ENCODE data around the gene SLX9. TPM values are rescaled to one million over a fixed set of nuclear protein-coding genes. Genes with fewer than 3 reads are reported as not detected.

Gene SLX9
- total and polyA plus RNA-seq, 2 donors (not counting 3 experiments of a cell fraction or from before 2014, with no cell fraction given), result 27.0 to 50.6 TPM

DNA sequence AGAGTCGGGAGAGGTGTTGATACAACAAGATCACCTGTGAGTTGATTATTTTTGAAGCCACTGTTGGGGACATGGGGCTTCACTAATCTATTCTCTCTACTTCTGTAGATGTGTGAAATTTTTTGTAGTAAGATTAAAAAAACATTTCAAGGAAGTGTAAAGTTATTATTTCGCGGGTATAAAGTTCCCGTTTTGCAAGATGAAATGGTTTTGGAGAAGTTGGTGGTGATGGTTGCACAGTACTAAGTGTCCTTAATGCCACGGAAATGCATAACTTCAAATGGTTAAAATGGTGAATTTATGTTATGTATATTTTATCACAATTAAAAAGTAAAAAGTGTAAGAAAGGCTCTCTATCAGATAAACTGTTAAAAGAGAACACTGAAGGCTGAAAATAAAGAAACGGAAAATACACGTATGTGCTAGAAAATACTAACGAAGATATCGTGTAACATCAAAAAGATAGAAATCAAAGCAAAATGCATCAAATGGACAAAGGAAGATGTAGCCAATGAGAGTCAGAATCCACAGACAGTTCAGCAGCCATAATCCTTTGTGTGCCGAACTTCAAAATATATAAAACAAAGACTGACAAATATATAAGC, 16.2 kb upstream of the SLX9 start:
- TF ChIP-seq FOS (IDR thresholded peaks at IDR 0.05; ENCODE audit: borderline replicate concordance, insufficient read depth, low read length) (no peak), POLR2A (IDR thresholded peaks at IDR 0.05; ENCODE audit: low read depth, low read length) (no peak), MYC (IDR thresholded peaks at IDR 0.05; ENCODE audit: low read depth, low read length) (no peak), POLR2AphosphoS5 (IDR thresholded peaks at IDR 0.05; ENCODE audit: insufficient read depth, low read depth, low read length) (no peak)
- no TSS peak for BruUV-seq (replicated peaks)
- H3K9me1 ChIP-seq (replicated peaks; ENCODE audit: control insufficient read depth, extremely low read depth, insufficient read depth, low read length), result no peaks in the 10 kb centered on the region
- H3K4me1 ChIP-seq (ENCODE audit: control insufficient read depth, extremely low read depth, insufficient read depth, low read length), result peaks cover 22% of the 10 kb centered on the region
- no peak overlapping the region for H3K4me3 ChIP-seq (replicated peaks in 1 of 3; ENCODE audit: insufficient read depth in 1 of 3, low read depth in 1 of 3, low read length in 3 of 3)
- dilution Hi-C loops (cut with MboI; ENCODE audit: extremely low pct_ligation_motif_present, low sequenced_read_pairs) (no loop called here), intact Hi-C loops (cut with micrococcal nuclease) (no loop called here)
- no peak overlapping the region for H3K4me2 ChIP-seq (ENCODE audit: insufficient read depth, low read length)
- no peaks in the 10 kb centered on the region for H4K20me1 ChIP-seq (replicated peaks; ENCODE audit: control insufficient read depth, extremely low read depth, insufficient read depth, low read length)
- no peaks in the 10 kb centered on the region for H3K79me2 ChIP-seq (ENCODE audit: control insufficient read depth, insufficient read depth, low read length)
- peaks cover 5 to 8% of the 10 kb centered on the region in 2 experiments for H3K27me3 ChIP-seq (ENCODE audit: control insufficient read depth in 2 of 2, insufficient read depth in 2 of 2, low read length in 2 of 2)
- no peak for DNase-seq (ENCODE audit: low read depth, low spot score)
- no peak overlapping the region for H2AFZ ChIP-seq (ENCODE audit: low read depth, low read length)
- H3K9me3 ChIP-seq (replicated peaks; ENCODE audit: control insufficient read depth, insufficient read depth, low read length), result no peaks in the 10 kb centered on the region
- ChIA-PET POLR2A (no interaction called here), CTCF (no interaction called here)
- H3K36me3 ChIP-seq (ENCODE audit: control insufficient read depth in 2 of 2, extremely low read depth in 1 of 2, insufficient read depth in 2 of 2, low read length in 2 of 2), result no peaks in the 10 kb centered on the region
- H3K9ac ChIP-seq (replicated peaks; ENCODE audit: extremely low read depth, insufficient read depth, low read length), result no peak overlapping the region
- no peak for FAIRE-seq
- H3K27ac ChIP-seq (ENCODE audit: insufficient read depth, low read depth, low read length), result no peak overlapping the region

GRCh38 chr21:44924606-44925377, 15.0 kb upstream of the SLX9 start:
- H3K4me3 ChIP-seq (replicated peaks in 1 of 3; ENCODE audit: insufficient read depth in 1 of 3, low read depth in 1 of 3, low read length in 3 of 3), result no peak overlapping the region
- H3K9me1 ChIP-seq (replicated peaks; ENCODE audit: control insufficient read depth, extremely low read depth, insufficient read depth, low read length), result no peaks in the 10 kb centered on the region
- DNase-seq (ENCODE audit: low read depth, low spot score) (no peak), FAIRE-seq (no peak)
- H3K4me2 ChIP-seq (ENCODE audit: insufficient read depth, low read length), result no peak overlapping the region
- H3K9ac ChIP-seq (replicated peaks; ENCODE audit: extremely low read depth, insufficient read depth, low read length), result no peak overlapping the region
- CTCF ChIA-PET, result no interaction called here
- H3K27me3 ChIP-seq (ENCODE audit: control insufficient read depth in 2 of 2, insufficient read depth in 2 of 2, low read length in 2 of 2), result peaks cover 5 to 8% of the 10 kb centered on the region in 2 experiments
- POLR2A ChIA-PET, result no interaction called here
- H3K79me2 ChIP-seq (ENCODE audit: control insufficient read depth, insufficient read depth, low read length), result no peaks in the 10 kb centered on the region
- H3K4me1 ChIP-seq (ENCODE audit: control insufficient read depth, extremely low read depth, insufficient read depth, low read length), result peaks cover 22% of the 10 kb centered on the region
- intact Hi-C loops (cut with micrococcal nuclease) (no loop called here), dilution Hi-C loops (cut with MboI; ENCODE audit: extremely low pct_ligation_motif_present, low sequenced_read_pairs) (loop anchor here (25.0 kb wide), 1 partner anchor 213 kb away; no protein-coding TSS in a partner anchor)
- H3K27ac ChIP-seq (ENCODE audit: insufficient read depth, low read depth, low read length), result no peak overlapping the region
- no peak overlapping the region for H2AFZ ChIP-seq (ENCODE audit: low read depth, low read length)
- no peaks in the 10 kb centered on the region for H4K20me1 ChIP-seq (replicated peaks; ENCODE audit: control insufficient read depth, extremely low read depth, insufficient read depth, low read length)
- H3K9me3 ChIP-seq (replicated peaks; ENCODE audit: control insufficient read depth, insufficient read depth, low read length), result no peaks in the 10 kb centered on the region
- TF ChIP-seq, protein P1, sequence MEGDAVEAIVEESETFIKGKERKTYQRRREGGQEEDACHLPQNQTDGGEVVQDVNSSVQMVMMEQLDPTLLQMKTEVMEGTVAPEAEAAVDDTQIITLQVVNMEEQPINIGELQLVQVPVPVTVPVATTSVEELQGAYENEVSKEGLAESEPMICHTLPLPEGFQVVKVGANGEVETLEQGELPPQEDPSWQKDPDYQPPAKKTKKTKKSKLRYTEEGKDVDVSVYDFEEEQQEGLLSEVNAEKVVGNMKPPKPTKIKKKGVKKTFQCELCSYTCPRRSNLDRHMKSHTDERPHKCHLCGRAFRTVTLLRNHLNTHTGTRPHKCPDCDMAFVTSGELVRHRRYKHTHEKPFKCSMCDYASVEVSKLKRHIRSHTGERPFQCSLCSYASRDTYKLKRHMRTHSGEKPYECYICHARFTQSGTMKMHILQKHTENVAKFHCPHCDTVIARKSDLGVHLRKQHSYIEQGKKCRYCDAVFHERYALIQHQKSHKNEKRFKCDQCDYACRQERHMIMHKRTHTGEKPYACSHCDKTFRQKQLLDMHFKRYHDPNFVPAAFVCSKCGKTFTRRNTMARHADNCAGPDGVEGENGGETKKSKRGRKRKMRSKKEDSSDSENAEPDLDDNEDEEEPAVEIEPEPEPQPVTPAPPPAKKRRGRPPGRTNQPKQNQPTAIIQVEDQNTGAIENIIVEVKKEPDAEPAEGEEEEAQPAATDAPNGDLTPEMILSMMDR (IDR thresholded peaks at IDR 0.05; ENCODE audit: extremely low read depth in 1 of 2, insufficient read depth in 1 of 2, low read depth in 1 of 2, low read length in 2 of 2), result no peak
- TF ChIP-seq MYC (IDR thresholded peaks at IDR 0.05; ENCODE audit: low read depth, low read length), result no peak
- TF ChIP-seq POLR2A (IDR thresholded peaks at IDR 0.05; ENCODE audit: low read depth, low read length), result no peak
- TF ChIP-seq POLR2AphosphoS5 (IDR thresholded peaks at IDR 0.05; ENCODE audit: insufficient read depth, low read depth, low read length), result no peak
- TF ChIP-seq, protein P2, sequence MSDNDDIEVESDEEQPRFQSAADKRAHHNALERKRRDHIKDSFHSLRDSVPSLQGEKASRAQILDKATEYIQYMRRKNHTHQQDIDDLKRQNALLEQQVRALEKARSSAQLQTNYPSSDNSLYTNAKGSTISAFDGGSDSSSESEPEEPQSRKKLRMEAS (IDR thresholded peaks at IDR 0.05; ENCODE audit: insufficient read depth, insufficient read length), result no peak
- no peak for TF ChIP-seq JUN (IDR thresholded peaks at IDR 0.05; ENCODE audit: borderline replicate concordance, insufficient read depth, insufficient read length, low read depth)
- no peak for TF ChIP-seq GATA2 (IDR thresholded peaks at IDR 0.05; ENCODE audit: insufficient read depth, insufficient read length, low read depth, low read length)
- TF ChIP-seq FOS (IDR thresholded peaks at IDR 0.05; ENCODE audit: borderline replicate concordance, insufficient read depth, low read length), result no peak
- TF ChIP-seq EZH2 (IDR thresholded peaks at IDR 0.05; ENCODE audit: borderline replicate concordance, low read depth, low read length, severe bottlenecking), result no peak
- H3K36me3 ChIP-seq (ENCODE audit: control insufficient read depth in 2 of 2, extremely low read depth in 1 of 2, insufficient read depth in 2 of 2, low read length in 2 of 2), result no peaks in the 10 kb centered on the region
- BruUV-seq (replicated peaks), result no TSS peak

Measured in endothelial cell of umbilical vein (primary cell).